HFF-Myc (cell line): ENCODE measurements around the gene WSCD2.

Experiments
- DNase-seq: peaks from one replicate; pipeline ENCODE4 v3.0.0-alpha.2; 2011; ENCODE audit warnings: low read depth; ENCODE audit errors: extremely low read depth
- H3K4me3 ChIP-seq: replicated peaks from 2 replicates; pipeline ENCODE4 v1.5.1; 2011; ENCODE audit warnings: low read depth, mild to moderate bottlenecking, control low read depth, low read length
- CTCF ChIP-seq: IDR thresholded peaks from 2 replicates; pipeline ENCODE4 v1.5.1; 2012; ENCODE audit warnings: mild to moderate bottlenecking, low read depth, low read length, control low read depth; ENCODE audit errors: missing control alignments

The WSCD2 gene

DNA sequence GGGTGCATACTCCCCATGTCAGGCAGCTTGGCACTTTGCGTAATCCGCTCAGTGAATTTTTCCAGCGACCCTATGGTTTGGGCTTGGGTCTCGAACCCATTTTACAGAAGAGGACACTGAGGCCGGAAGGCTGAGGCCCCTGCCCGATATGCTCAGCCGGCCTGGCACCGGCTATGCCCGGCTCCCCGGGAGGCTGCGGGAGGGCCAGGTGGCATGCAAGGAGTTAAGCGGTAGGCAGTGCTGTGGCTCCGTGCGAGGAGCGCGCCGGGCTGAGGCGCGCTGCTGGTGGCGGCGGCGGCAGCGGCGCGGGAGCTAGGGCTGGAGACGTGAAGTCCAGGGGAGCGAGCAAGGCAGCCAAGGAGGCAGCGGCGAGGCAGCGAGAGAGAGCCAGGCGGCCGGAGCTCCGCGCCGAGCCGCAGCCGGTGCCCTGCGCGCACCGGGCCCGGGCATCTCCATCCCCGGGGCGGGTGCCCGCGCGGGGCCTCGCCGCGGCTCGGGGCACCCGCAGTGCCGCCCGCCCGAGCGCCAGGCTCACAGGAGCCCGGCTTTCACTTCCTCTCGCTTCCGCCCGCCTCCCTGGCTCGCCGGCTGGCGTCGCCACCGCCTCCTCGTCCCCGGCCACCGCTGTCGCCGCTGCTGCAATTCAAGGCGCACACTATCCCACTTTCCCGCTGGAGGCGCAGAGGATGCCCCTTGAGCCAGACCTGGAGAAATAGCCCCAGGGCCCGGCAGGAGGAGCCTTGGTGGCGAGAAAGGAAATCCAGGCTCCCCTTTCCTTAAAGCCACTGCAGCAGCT lies at the start of gene WSCD2:
WSCD2 (plus strand) TSS at position 272 of the 796 bp plus-strand sequence. CDS start 66,545 bp downstream, outside the sequence.
- no peak within 1 kb of the TSS for H3K4me3 ChIP-seq
- TF ChIP-seq CTCF: no peak
- no peak for DNase-seq

DNA sequence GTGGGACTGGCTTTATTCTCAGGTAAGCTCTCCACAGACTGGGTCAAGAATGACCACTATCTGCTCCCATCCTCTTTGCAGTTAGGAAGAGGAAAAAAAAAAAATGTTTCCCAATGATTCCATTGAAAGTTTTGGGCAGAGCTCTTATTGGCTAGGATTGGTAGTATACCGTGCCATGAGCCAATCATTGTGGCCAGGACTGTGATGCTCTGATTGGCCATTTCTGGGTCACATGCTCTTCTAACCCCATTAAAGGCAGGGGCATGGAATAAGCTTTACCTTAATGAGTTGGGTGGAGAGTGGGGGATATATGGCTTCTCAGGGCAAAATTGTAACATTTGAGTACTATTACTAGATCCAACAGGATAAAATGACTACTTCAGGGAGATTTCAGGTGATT lies 49.4 kb upstream of the WSCD2 start:
- no peak for DNase-seq
- TF ChIP-seq CTCF: no peak

DNA sequence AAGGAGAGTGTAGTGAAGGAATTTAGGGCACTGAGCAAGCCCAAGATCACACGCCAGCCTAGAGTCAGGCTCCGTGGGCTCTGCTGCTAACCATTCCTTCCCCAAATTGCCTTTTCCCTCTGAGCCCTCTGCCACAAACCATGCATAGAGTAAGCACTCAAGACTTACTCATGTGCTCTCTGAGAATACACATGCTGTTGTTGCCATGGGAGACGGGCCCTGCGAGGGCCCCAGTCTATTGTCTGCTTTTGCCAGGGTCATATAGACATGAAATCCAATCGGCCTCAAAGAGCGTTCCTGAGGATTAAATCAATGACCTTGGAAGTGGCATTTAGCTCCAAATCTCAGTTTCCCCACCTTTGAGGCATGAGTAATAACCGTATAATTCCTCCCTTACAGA lies 48.7 kb upstream of the WSCD2 start:
- no peak for DNase-seq
- TF ChIP-seq CTCF: no peak
- no peak overlapping the region for H3K4me3 ChIP-seq

More for the DNA sequence above, 49.4 kb upstream of the WSCD2 start:
- H3K4me3 ChIP-seq: no peak overlapping the region

- no peak overlapping the region for H3K4me3 ChIP-seq
- no peak for DNase-seq
- no peak for TF ChIP-seq CTCF
These were observed 46.6 kb upstream of the WSCD2 start for GRCh38 chr12:108082485-108082884.

- no peak overlapping the region for H3K4me3 ChIP-seq
- no peak for DNase-seq
- no peak for TF ChIP-seq CTCF
These were observed 41.2 kb upstream of the WSCD2 start for GRCh38 chr12:108087900-108088299.

GRCh38 chr12:108090107-108090899 lies 38.8 kb upstream of the WSCD2 start:
- no peak overlapping the region for H3K4me3 ChIP-seq
- DNase-seq: no peak
- no peak for TF ChIP-seq CTCF
